GM21390 (cell line): ENCODE results near the gene ATP6V1G3.
"Not testable (repeated sequence)": the region's sequence is repeated elsewhere in the genome, so short reads cannot be mapped to it uniquely, and the experiment has no call there.

ENCODE experiments used
- ATAC-seq: cut with Tn5 transposase; IDR thresholded peaks from one replicate; pipeline ENCODE4 v1.9.1; 2021; ENCODE audit not compliant: unreplicated experiment

Gene ATP6V1G3

GRCh38 chr1:198498103-198498385, 42.4 kb downstream of the ATP6V1G3 start:
- no peak for ATAC-seq

- ATAC-seq, result peak; percentile 63
These were observed 43.0 kb downstream of the ATP6V1G3 start for GRCh38 chr1:198497326-198498102.

GRCh38 chr1:198496216-198497143, 44.0 kb downstream of the ATP6V1G3 start:
- ATAC-seq, result no peak

GRCh38 chr1:198495631-198496030, 44.8 kb downstream of the ATP6V1G3 start:
- ATAC-seq, result no peak

GRCh38 chr1:198494658-198495103, 45.8 kb downstream of the ATP6V1G3 start:
- ATAC-seq, result no peak

- ATAC-seq, result no peak
These were observed 46.3 kb downstream of the ATP6V1G3 start for GRCh38 chr1:198494139-198494538.

GRCh38 chr1:198493329-198493728, 47.2 kb downstream of the ATP6V1G3 start:
- no peak for ATAC-seq

GRCh38 chr1:198492872-198493271, 47.6 kb downstream of the ATP6V1G3 start:
- no peak for ATAC-seq

GRCh38 chr1:198491596-198491995, 48.9 kb downstream of the ATP6V1G3 start:
- ATAC-seq, result no peak

GRCh38 chr1:198491028-198491427, 49.5 kb downstream of the ATP6V1G3 start:
- ATAC-seq, result no peak

GRCh38 chr1:198490224-198490623, 50.3 kb downstream of the ATP6V1G3 start:
- no peak for ATAC-seq

- ATAC-seq, result no peak
These were observed 53.6 kb downstream of the ATP6V1G3 start for GRCh38 chr1:198486903-198487302.

- ATAC-seq, result no peak
These were observed 56.8 kb downstream of the ATP6V1G3 start for GRCh38 chr1:198483645-198484044.

- no peak for ATAC-seq
These were observed 57.5 kb downstream of the ATP6V1G3 start for GRCh38 chr1:198483006-198483405.

- ATAC-seq, result no peak
These were observed 58.8 kb downstream of the ATP6V1G3 start for GRCh38 chr1:198481661-198482060.

GRCh38 chr1:198480876-198481275, 59.6 kb downstream of the ATP6V1G3 start:
- no peak for ATAC-seq

GRCh38 chr1:198477354-198477753, 63.1 kb downstream of the ATP6V1G3 start:
- not testable (repeated sequence) for ATAC-seq
